Stimulated activated CD4-positive, alpha-beta T cell treated with anti-CD3 and anti-CD28 coated beads, TNF-alpha, amount 100 ng/mL, for 1 hour (primary cell): ENCODE data around the gene BACH2.
"Not testable (repeated sequence)": the region's sequence is repeated elsewhere in the genome, so short reads cannot be mapped to it uniquely, and the experiment has no call there.

ENCODE experiments used
- DNase-seq, 3 donors: peaks; one replicate each; pipeline ENCODE4 v3.0.0-alpha.2; 2020; ENCODE audit warnings: low read depth in 3 of 3, low spot score in 1 of 3

Gene BACH2

GRCh38 chr6:89975991-89976693 lies 320.5 kb downstream of the BACH2 start:
- no peak for DNase-seq

GRCh38 chr6:89975366-89975765 lies 321.3 kb downstream of the BACH2 start:
- no peak for DNase-seq

- no peak for DNase-seq
These were observed 321.8 kb downstream of the BACH2 start for GRCh38 chr6:89974834-89975233.

- no peak for DNase-seq
These were observed 324.6 kb downstream of the BACH2 start for GRCh38 chr6:89972025-89972381.

- DNase-seq: not testable (repeated sequence)
These were observed 325.2 kb downstream of the BACH2 start for GRCh38 chr6:89971338-89972024.

- DNase-seq: no peak
These were observed 325.9 kb downstream of the BACH2 start for GRCh38 chr6:89970609-89971337.

- DNase-seq: no peak
These were observed 326.6 kb downstream of the BACH2 start for GRCh38 chr6:89970072-89970471.

- DNase-seq: no peak
These were observed 329.7 kb downstream of the BACH2 start for GRCh38 chr6:89966913-89967312.

- no peak for DNase-seq
These were observed 330.5 kb downstream of the BACH2 start for GRCh38 chr6:89966228-89966544.

- no peak for DNase-seq
These were observed 331.0 kb downstream of the BACH2 start for GRCh38 chr6:89965441-89966227.

GRCh38 chr6:89963391-89963790 lies 333.3 kb downstream of the BACH2 start:
- DNase-seq: no peak

GRCh38 chr6:89961481-89961880 lies 335.2 kb downstream of the BACH2 start:
- no peak for DNase-seq

GRCh38 chr6:89959883-89960282 lies 336.8 kb downstream of the BACH2 start:
- no peak for DNase-seq

- DNase-seq: no peak
These were observed 340.5 kb downstream of the BACH2 start for GRCh38 chr6:89956182-89956581.

- no peak for DNase-seq
These were observed 341.3 kb downstream of the BACH2 start for GRCh38 chr6:89955364-89955763.

GRCh38 chr6:89954721-89955148 lies 341.9 kb downstream of the BACH2 start:
- no peak for DNase-seq

GRCh38 chr6:89952686-89953085 lies 344.0 kb downstream of the BACH2 start:
- peak in 2 of 3 donors; percentile 2 to 18 for DNase-seq

GRCh38 chr6:89952105-89952671 lies 344.5 kb downstream of the BACH2 start:
- no peak for DNase-seq

- no peak for DNase-seq
These were observed 345.0 kb downstream of the BACH2 start for GRCh38 chr6:89951574-89952104.

GRCh38 chr6:89950879-89951391 lies 345.7 kb downstream of the BACH2 start:
- DNase-seq: no peak

- DNase-seq: no peak
These were observed 346.2 kb downstream of the BACH2 start for GRCh38 chr6:89950446-89950845.
